GM23248 (cell line): ENCODE results near the gene ZFYVE21.

Source experiments
- EZH2 ChIP-seq: fragments of 200-600 bp; sonication (generic); IDR thresholded peaks from 2 replicates; pipeline ENCODE4 v1.6.1; 2018; ENCODE audit warnings: antibody characterized with exemption, mild to moderate bottlenecking; ENCODE audit not compliant: insufficient read depth, poor library complexity, severe bottlenecking
- EZH2phosphoT487 ChIP-seq: fragments of 200-600 bp; sonication (generic); IDR thresholded peaks from 2 replicates; pipeline ENCODE4 v1.6.1; 2018; ENCODE audit warnings: antibody characterized with exemption, moderate library complexity, mild to moderate bottlenecking, low read depth; ENCODE audit not compliant: insufficient read depth

DNA sequence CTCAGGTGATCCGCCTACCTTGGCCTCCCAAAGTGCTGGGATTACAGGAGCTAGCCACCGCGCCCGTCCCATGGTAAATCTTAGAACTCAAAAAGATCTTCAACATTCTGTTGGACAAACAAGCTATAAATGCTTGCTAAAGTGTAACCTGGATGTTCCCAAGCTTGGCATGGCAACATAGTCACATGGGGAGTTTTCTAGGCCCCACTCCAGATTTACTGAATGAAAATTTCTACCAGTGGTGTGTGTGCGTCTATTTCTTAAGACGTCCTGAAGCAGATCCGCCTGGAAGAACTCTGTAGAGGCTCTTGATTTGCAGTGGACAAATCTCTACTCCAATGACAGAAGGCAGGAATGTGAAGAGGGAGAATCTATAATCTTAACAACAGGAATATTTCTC, 59.9 kb downstream of the ZFYVE21 start:
- TF ChIP-seq EZH2 (no peak), EZH2phosphoT487 (no peak)
